GM18499 (cell line): ENCODE data around the gene CDHR1.
A peak's percentile ranks its signal among the peaks of the same experiment; 100 is the strongest.

Source experiments
- ATAC-seq: cut with Tn5 transposase; IDR thresholded peaks from one replicate; pipeline ENCODE4 v1.9.1; 2021; ENCODE audit warnings: moderate number of reproducible peaks; ENCODE audit not compliant: insufficient read depth, unreplicated experiment

The CDHR1 gene

GRCh38 chr10:84196941-84197340 lies 2.6 kb downstream of the CDHR1 start:
- no peak for ATAC-seq

GRCh38 chr10:84197643-84198042 lies 3.3 kb downstream of the CDHR1 start:
- ATAC-seq = no peak

DNA sequence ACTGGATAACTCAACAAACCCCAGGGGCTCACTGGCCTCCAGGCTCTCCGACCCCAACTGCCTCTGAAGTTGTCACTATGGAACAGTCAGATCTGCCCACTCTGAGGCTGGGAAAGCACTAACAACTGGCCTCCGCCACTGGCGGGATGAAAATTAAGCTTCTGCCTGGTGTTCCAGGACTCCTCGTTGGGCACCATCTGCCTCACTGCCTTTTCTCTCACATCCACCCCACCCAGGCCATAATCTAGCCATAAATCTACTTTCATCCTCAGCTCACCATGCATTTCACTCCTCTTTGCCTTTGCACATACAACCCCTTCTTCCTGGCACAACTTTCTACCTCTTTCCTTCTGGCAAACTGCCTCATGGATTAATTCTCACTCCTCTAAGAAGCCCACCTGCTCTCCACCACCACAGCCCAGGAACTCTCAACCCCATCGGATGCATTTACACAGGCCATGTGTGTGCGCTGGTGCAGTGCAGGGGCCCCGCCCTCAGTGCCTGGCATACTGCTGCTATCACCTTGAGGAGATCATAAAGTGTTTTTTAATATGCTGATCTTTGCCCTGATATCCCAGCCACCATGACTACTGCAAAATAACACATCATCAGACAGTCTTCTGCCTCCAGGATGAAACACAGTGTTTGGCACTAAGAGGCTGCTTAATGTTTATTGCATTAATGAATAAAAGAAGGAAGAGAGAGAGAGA lies 4.0 kb downstream of the CDHR1 start:
- ATAC-seq = no peak

- no peak for ATAC-seq
Observed at GRCh38 chr10:84200537-84201243, 6.4 kb downstream of the CDHR1 start.

DNA sequence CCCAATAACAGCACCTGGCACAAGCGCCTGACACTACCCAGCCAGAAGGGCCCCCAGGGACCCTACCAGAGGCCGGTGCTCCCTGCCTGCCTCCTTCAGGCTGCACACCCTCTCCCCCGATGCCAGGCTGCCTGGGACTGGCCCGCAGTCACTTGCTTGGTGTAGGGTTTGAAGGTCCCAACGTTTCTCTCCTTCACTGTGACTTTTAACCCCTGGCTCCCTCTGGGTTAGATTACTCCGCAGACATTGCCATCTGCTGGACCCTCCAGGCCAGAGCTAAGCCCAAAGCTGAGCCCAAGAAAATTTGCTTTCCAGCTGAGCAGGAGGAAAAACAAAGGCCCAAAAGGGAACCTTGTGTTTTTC lies 6.9 kb downstream of the CDHR1 start:
- ATAC-seq = no peak

DNA sequence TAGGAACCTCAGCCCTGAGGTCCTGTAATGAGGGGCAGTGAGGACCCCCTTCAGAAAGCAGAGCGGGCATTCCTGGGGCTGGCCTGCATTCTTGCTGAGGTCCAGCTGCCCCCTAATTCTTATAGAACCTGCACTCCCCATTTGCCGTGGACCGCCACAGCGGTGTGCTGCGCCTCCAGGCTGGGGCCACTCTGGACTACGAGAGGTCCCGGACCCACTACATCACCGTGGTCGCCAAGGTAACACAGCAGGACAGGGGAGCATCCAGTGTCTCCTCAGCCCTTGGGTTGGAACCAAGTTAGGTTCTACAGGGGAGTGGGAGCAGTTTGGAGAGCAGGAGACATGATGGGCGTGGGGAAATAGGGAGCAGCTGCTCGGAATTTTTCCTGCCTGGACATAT lies 7.3 kb downstream of the CDHR1 start:
- ATAC-seq = no peak

GRCh38 chr10:84202349-84202748 lies 8.0 kb downstream of the CDHR1 start:
- ATAC-seq = no peak

GRCh38 chr10:84204122-84204521 lies 9.8 kb downstream of the CDHR1 start:
- no peak for ATAC-seq

DNA sequence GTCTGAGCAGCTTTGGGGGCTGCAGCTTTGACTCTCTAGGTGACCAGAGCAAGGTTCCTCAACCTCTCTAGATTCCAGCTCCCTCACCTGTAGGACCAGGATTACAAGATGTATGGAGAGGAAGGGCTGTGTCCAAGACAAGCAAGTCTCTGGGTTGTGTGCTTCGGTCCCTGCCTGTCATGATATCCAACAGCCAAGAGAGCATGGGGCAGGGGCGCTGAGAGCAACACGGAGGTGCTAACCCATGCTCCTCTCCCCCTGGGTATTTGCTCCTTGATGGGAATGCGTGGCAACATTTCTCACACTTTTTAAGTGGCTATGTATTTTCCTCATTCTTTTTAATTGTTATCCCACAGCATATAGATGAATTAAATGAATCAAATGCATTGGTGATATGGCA lies 10.3 kb downstream of the CDHR1 start:
- no peak for ATAC-seq

DNA sequence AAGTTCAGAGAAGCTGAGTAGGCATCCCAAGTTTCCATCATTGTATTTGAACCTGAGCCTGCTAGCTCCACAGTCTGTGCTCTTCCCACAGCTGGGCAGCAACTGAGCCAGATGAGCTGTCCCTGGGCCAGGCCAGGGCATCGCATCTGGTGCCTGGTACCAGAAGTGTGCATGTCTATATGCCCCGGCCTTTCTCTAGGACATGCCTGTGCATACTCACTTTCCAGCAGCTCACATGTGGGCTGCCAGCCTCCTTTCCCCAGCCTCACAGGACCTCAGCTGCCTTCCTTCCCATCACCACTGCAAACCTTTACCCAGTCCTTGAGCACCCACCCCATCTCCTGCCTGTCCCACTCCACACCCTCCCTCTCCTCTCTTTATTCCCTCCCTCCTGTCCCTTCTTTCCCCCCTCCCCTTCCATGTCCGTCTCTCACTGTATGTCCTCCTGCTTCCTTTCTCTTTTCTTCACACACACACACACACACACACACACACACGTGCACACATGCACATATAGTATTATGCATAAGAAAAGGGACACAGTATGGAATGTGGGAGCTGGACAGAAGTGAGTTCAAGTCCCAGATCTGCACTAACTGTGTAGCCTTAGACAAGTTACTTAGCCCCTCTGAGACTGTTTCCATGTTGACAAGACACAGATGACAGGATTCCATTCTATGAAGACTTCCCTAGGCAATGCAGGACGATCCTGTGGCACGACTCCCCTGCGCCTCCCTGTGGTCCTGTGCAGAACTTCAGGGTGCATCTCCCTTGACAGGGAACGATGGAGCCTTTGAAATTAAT lies 10.9 kb downstream of the CDHR1 start:
- peak; percentile 71 for ATAC-seq

- ATAC-seq = no peak
Observed at GRCh38 chr10:84205853-84206525, 11.7 kb downstream of the CDHR1 start.

- ATAC-seq = no peak
Observed at GRCh38 chr10:84208023-84208422, 13.7 kb downstream of the CDHR1 start.

DNA sequence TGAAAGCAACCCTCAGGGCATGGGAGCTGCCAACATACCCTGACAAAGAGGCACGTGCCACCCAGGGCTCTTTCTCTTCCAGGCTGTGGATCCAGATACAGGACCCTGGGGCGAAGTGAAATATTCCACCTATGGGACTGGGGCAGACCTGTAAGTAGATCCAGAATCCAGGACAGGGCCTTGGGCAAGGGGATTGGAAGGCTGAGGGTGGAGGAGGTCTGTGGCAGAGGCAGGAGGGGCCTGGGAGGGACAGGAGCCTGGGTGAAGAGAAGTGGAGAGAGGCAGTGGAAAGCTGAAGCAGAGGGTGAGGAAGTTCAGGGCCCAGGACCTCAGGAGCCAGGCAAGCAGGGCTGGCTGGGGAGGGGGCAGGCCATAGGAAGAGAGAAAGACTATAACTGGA lies 17.2 kb downstream of the CDHR1 start:
- no peak for ATAC-seq

DNA sequence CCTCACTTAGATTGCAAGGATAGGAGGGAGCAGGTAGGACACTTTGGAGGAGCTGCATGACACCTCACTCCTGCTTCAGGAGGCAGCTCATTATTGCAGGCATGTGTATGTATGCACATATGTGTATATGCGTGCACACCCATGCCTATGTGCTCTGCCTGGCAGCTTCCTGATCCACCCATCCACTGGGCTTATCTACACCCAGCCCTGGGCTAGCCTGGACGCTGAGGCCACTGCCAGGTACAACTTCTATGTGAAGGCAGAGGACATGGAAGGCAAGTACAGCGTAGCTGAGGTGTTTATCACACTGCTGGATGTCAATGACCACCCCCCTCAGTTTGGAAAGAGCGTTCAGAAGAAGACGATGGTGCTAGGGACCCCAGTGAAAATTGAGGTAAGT lies 17.7 kb downstream of the CDHR1 start:
- no peak for ATAC-seq

GRCh38 chr10:84213076-84213475 lies 18.7 kb downstream of the CDHR1 start:
- ATAC-seq = no peak

DNA sequence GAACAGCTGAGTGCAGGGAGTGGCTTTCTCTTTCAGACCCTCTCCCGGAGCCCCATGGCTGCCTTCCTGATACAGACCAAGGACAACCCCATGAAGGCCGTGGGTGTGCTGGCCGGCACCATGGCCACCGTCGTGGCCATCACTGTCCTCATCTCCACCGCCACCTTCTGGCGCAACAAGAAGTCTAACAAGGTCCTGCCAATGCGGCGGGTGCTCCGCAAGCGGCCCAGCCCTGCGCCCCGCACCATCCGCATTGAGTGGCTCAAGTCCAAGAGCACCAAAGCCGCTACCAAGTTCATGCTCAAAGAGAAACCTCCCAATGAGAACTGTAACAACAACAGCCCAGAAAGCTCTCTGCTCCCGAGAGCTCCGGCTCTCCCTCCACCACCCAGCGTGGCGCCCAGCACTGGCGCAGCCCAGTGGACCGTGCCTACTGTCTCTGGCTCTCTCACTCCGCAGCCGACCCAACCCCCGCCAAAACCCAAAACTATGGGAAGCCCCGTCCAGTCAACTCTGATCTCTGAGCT lies 19.8 kb downstream of the CDHR1 start:
- ATAC-seq = no peak

DNA sequence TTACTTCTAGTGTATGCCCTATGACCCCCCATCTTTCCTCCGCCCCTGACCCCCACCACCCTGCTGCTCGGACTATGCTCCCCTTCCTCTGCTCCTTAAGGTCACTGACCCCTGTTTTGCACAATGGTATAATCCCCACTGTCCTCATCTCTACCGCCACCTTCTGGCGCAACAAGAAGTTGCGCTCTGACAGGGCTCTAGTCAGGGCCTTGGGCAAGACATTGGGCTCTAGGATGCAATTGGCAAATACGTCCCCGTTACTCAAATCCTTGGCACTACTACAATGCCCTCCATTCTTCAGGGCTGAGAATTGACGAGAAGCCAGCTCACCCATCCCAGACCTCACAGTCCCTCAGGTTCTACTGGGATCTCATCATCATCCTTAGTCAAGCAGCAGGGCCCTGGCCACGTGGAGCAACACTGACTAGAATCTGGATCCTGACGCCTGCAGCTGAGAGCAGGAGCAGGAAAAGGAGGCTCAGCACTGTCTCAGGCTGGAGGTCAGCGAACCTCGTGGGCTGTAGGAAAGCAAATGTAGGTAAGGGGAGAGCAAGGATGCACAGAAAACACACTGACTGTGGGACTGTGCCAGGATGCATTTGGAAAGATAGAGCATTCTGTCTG lies 20.4 kb downstream of the CDHR1 start:
- ATAC-seq = peak; percentile 69

GRCh38 chr10:84216834-84217233 lies 22.5 kb downstream of the CDHR1 start:
- no peak for ATAC-seq

- no peak for ATAC-seq
Observed at GRCh38 chr10:84217746-84218145, 23.4 kb downstream of the CDHR1 start.

GRCh38 chr10:84221916-84222315 lies 27.6 kb downstream of the CDHR1 start:
- no peak for ATAC-seq
